ENCODE results near the gene ATP10A.
"Not testable (repeated sequence)": the region's sequence is repeated elsewhere in the genome, so short reads cannot be mapped to it uniquely, and the experiment has no call there.

The ATP10A gene

DNA sequence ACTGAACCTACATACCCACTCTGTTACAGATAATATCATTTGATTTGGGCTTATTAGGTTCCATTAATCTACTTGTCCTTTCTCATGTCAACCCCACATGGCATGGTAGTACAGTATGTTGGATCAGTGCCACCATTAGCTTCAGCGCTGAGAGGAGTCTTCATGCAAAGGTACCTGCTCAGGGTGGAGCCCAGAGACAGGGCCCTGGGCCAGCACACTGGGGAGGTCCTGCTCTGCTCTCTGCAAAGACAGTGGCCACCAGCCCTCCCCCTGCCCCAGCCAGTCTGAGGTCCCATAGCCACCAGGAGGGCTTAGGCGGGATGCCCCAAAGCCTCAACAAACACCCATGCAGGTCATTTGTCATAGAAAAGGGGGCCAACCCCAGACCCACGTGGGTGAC, 71.0 kb downstream of the ATP10A start:
- no peak for DNase-seq

DNA sequence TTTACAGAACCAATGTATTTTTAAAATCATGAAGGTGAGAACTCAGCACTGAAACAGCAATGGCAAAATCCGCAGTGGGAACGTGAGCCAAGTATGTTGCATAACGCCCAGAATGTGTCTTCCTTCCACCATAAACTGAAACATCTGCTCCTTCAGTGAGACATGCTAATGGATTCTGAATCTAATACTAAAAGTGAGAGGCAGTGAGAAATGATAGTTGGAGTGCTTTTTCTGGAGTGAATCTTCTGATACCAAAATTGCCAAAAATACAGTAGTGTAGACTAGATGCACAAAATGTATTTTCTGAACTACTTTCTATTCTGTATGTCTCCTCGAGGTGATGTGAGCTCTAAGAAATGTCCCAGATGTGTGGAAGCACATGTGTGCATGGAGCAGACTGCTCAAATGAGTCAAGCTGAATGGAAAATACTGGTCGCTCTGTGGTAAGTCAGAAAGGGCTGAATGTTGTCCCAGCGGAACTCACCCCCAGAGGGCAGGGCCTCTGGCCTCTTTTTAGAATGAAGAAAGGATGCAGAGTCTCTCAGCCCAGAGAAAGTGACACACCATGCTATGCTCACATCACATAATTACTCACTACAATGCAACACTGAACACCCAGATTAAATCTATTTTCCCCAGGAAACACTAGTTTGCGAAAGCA, 73.0 kb downstream of the ATP10A start:
- no peak for DNase-seq

DNA sequence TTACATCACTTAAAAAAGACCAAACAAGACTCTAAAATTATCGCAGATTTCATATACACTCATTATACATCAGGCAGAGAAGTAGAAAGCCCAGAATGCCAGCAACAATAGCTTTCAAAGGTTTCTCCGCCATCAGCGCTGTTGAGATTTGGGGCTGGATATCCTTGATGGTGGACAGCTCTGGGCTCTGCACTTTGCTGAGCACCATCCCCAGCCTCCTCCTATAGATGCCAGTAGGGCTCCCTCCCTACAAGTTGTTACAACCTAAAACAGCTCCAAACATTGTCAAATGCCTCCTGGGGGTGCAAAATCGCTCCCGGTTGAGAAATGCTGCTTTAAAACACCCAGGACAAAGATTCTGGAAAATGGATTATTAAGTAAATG, 73.5 kb downstream of the ATP10A start:
- DNase-seq: no peak

- DNase-seq: no peak
Observed at GRCh38 chr15:25789211-25789610, 73.9 kb downstream of the ATP10A start.

- DNase-seq: no peak
Observed at GRCh38 chr15:25787855-25788520, 75.1 kb downstream of the ATP10A start.

GRCh38 chr15:25787381-25787780, 75.7 kb downstream of the ATP10A start:
- no peak for DNase-seq

DNA sequence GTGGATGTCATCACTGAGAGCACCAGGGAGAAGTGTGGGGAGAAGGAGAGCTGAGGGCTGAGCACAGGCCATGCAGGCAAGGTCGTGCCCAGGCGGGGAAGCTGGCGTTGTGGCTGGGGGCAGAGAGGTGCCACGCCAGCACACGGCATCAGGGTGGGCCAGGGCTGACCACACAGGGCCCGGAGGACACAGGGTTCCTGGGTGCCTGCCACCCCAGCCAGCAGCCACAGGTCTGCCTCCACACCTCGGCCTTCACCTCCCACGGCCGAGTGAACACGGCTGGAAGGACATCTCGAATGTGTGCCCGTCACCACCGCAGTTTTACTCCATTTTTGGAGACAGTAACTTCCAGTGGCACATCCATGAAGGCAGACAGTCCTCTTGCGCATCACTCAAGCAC, 77.1 kb downstream of the ATP10A start:
- DNase-seq: no peak

GRCh38 chr15:25785641-25786025, 77.5 kb downstream of the ATP10A start:
- no peak for DNase-seq

- DNase-seq: no peak
Observed at GRCh38 chr15:25784876-25785640, 78.1 kb downstream of the ATP10A start.

DNA sequence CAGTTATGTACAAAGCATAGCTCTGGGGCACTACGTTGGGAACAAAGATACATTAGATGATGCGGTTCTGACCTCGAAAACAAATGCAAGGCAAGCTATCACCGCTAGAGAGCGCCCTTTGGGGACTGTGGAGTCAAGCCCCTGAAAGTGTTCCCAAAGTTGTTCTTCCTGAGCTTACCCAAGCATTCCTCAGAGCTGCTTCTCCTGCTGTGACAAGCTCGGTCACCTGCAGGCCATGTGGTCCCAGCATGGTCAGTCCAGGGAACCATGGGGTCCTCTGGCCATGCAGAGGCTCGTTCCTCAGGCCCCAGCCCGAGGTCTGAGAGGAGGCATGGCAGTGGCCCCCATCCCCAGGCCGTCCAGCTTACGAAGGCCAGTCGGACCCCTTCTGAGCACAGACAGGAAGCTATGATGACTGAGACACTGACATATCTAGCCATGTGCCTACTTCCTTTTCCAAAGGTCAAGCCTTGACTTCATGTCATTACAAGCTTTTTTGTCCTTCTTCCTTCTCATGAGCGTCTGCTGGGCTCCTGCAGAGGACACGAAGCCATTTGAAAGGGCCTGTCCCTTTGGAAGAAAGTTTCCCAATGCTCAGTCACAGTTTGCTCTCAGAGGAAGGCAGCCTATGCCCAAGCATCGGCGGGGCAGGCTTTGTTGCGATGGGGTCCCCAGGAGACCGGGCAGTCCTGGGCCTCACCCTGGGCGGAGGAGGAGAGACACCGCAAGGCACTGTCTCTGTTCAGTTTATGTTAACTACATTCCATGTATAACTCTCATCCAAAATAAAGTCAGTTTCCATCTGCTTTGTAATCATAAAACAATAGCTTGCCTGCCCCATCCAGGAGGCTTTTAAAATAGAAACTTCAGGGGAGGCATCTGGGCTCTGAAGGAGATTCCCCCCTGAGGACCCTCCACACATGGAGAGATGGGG, 79.3 kb downstream of the ATP10A start:
- peak; percentile 15 for DNase-seq

DNA sequence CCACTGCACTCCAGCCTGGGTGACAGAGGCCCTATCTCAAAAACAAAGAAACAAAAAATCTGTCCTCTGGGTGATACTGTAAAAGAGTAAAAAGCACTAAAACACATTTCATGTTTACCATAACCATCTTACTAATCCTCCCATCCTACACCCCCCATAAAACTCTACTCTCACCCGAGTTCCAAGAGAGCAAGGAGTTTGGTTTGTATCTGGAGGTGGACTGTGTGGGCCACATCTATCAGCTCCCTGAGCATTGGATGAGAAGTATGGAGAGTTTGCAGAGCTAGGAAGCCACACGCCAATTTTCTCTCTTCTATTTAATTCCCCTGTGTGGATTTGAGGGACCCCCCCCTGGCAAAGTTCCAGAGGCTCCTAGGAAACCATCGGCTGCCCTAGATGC, 80.0 kb downstream of the ATP10A start:
- no peak for DNase-seq

DNA sequence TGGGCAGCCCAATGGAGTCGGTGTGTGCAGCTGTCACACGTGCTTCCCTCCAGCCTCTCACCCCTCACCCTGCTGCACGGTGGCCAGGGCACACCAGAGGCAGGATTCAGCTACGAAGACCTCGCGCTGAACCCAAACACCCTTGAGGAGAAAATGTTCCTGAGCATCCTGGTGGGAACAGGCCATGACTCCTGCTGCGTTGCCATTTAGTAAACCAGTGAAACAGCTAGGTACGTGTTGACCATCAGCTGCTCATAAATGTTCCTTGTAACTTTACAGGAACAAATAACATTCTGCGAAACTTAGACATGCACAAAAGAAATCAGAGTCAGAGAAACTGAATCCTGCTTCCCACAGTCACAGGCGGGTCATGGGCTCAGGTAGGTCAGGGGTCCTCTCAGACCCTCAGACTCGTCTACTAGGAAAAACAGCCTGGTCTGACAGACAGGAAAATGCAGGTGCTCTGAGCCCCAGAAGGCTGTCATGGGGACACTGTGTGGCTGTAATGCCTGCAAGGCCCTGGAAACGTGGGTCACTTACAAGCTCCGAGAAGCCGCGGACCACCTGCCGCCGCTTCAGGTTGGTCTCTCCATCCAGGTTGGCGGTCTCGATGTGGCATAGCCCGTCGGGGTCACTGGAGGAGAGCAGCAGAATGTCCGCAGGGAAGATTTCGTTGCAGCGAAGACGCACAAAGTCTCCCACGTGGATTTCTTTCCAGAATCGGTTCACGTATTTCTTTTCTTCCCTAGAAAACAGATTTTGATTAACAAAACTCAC, 82.5 kb downstream of the ATP10A start:
- no peak for DNase-seq

GRCh38 chr15:25778161-25778560, 85.0 kb downstream of the ATP10A start:
- no peak for DNase-seq

GRCh38 chr15:25777037-25777436, 86.1 kb downstream of the ATP10A start:
- DNase-seq: no peak

- no peak for DNase-seq
Observed at GRCh38 chr15:25776071-25776746, 86.9 kb downstream of the ATP10A start.

GRCh38 chr15:25775317-25775912, 87.7 kb downstream of the ATP10A start:
- no peak for DNase-seq

DNA sequence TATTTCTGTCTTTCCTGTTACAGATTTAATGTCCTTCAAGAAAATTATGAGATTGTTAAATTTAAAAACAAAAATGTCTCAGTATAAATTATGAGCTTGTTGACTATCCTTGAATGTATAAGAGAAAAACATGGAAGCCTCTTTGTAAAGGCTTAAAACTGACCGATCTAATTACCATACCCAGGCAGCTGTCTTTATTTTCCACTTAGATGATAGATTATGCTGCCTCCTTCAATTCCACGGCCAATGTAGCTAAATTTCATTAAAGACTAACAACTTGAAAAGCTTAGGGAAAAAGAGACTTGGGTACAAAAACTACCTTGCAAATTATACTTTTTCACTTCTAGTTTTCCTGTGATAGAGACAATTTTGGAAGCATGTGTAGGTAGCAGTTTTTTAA, 88.3 kb downstream of the ATP10A start:
- DNase-seq: no peak

GRCh38 chr15:25773248-25773647, 89.9 kb downstream of the ATP10A start:
- DNase-seq: no peak

DNA sequence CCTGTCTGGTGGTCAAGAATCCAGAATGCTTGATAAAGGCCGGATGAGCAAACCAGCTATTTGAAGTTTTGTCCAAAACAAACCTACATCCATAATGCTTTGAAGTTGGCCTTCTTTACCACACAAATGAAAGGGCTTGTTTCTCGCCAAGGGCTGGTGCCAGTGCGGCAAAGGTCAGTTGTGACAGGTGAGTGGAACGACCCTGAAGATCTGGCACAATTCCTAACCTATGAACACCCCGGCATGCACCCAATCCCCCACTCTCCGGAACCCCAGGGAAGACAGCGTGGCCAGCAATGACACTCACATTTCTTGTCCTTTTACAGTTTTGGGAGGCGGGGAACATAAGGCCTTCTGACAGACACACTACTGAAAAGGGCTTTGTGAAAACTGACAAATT, 90.6 kb downstream of the ATP10A start:
- no peak for DNase-seq

GRCh38 chr15:25771736-25772135, 91.4 kb downstream of the ATP10A start:
- not testable (repeated sequence) for DNase-seq

- DNase-seq: no peak
Observed at GRCh38 chr15:25771338-25771706, 91.8 kb downstream of the ATP10A start.
